A549 (cell line): ENCODE results near the gene IFT88. TPM values are rescaled to one million over a fixed set of nuclear protein-coding genes. Genes with fewer than 3 reads are reported as not detected.

Experiments
- ATAC-seq, 2 experiments: fragments of 200-7000 bp in 1 of 2; fragments of >200 bp in 1 of 2; cut with Nextera tagmentation in 1 of 2; cut with Tn5 transposase in 1 of 2; 3 replicates each; pipeline versions ENCODE4 v1.8.0 to v1.9.1; 2018 to 2020; ENCODE audit warnings: mild to moderate bottlenecking in 1 of 2, moderate library complexity in 1 of 2
- CTCF ChIA-PET: fragments of 300-600 bp; sonication (Branson Sonifier 250); formaldehyde crosslinking; extraction: SDS; loops from one replicate; lab custom pipeline; 2021; ENCODE audit warnings: antibody characterized with exemption, inconsistent platforms; lab: Yijun Ruan, JAX
- POLR2A ChIA-PET: fragments of 350-600 bp; formaldehyde crosslinking; extraction: SDS; loops from one replicate; lab custom pipeline; 2021; ENCODE audit warnings: antibody characterized with exemption, inconsistent platforms; lab: Yijun Ruan, JAX
- DNase-seq, 2 experiments: peaks; one replicate each; pipeline versions ENCODE4 v3.0.0 to v3.0.0-alpha.2; 2011 to 2016; ENCODE audit warnings: low read depth in 1 of 2, low spot score in 1 of 2
- FAIRE-seq: peaks from 2 replicates; lab custom pipeline; 2011; peaks lifted over from hg19 to GRCh38; lab: Jason Lieb, UNC
- H3K27ac ChIP-seq, 2 experiments: fragments of >200 bp; sonication (Bioruptor Twin); formaldehyde crosslinking; 3 replicates each; pipeline ENCODE4 v1.5.1; 2016 to 2017
- H3K4me1 ChIP-seq: fragments of >200 bp; sonication (Bioruptor Twin); formaldehyde crosslinking; 3 replicates; pipeline ENCODE4 v1.6.1; 2016
- H3K4me2 ChIP-seq: fragments of >200 bp; sonication (Bioruptor Twin); formaldehyde crosslinking; 3 replicates; pipeline ENCODE4 v1.6.1; 2016
- H3K4me3 ChIP-seq: fragments of >200 bp; sonication (Bioruptor Twin); formaldehyde crosslinking; 3 replicates; pipeline ENCODE4 v1.5.1; 2016
- H3K9me3 ChIP-seq: fragments of >200 bp; sonication (Bioruptor Twin); formaldehyde crosslinking; 3 replicates; pipeline ENCODE4 v1.6.1; 2016
- ATOH8 ChIP-seq: fragments of 250-450 bp; sonication (Bioruptor Pico); IDR thresholded peaks from 2 replicates; pipeline ENCODE4 v1.5.0; 2020; ENCODE audit warnings: low read depth, mild to moderate bottlenecking, moderate library complexity
- BCL3 ChIP-seq: fragments of >200 bp; sonication (Bioruptor Twin); formaldehyde crosslinking; IDR thresholded peaks from 3 replicates; pipeline ENCODE4 v1.6.1; 2016
- CBX2 ChIP-seq: fragments of 200-600 bp; sonication (generic); IDR thresholded peaks from 2 replicates; pipeline ENCODE4 v1.6.1; 2016; ENCODE audit warnings: low read depth, mild to moderate bottlenecking, borderline replicate concordance
- CHD2 ChIP-seq: fragments of 150-350 bp; IDR thresholded peaks from 2 replicates; pipeline ENCODE4 v1.6.1; 2014; ENCODE audit warnings: low read length; ENCODE audit not compliant: partially characterized antibody
- CTCF ChIP-seq: fragments of >200 bp; sonication (Bioruptor Twin); formaldehyde crosslinking; IDR thresholded peaks from 3 replicates; pipeline ENCODE4 v1.5.1; 2016
- E2F6 ChIP-seq: IDR thresholded peaks from 2 replicates; pipeline ENCODE4 v1.6.1; 2012; ENCODE audit warnings: low read depth, borderline replicate concordance
- EHF ChIP-seq: fragments of 250-450 bp; sonication (Bioruptor Pico); IDR thresholded peaks from 2 replicates; pipeline ENCODE4 v1.5.0; 2020; ENCODE audit warnings: mild to moderate bottlenecking
- EP300 ChIP-seq, 2 experiments: fragments of >200 bp; sonication (Bioruptor Twin); formaldehyde crosslinking; IDR thresholded peaks; 2 replicates in 1 of 2; 3 replicates in 1 of 2; pipeline ENCODE4 v1.6.1; 2016 to 2017
- FOSL2 ChIP-seq, 2 experiments: fragments of 450-650 bp in 1 of 2; fragments of >200 bp in 1 of 2; sonication (Bioruptor Twin) in 1 of 2; formaldehyde crosslinking; IDR thresholded peaks; 2 replicates each; pipeline versions ENCODE4 v1.5.0 to v1.6.1; 2016 to 2020; ENCODE audit warnings: mild to moderate bottlenecking in 1 of 2, moderate library complexity in 1 of 2
- FOXS1 ChIP-seq: fragments of 250-450 bp; sonication (Bioruptor Pico); IDR thresholded peaks from 2 replicates; pipeline ENCODE4 v1.5.0; 2020; ENCODE audit warnings: mild to moderate bottlenecking, moderate library complexity
- HEYL ChIP-seq: fragments of 250-450 bp; sonication (Bioruptor Pico); IDR thresholded peaks from 2 replicates; pipeline ENCODE4 v1.8.0; 2021; ENCODE audit warnings: mild to moderate bottlenecking, moderate library complexity
- HMGXB4 ChIP-seq: fragments of 250-450 bp; sonication (Bioruptor Pico); IDR thresholded peaks from 2 replicates; pipeline ENCODE4 v1.5.0; 2021; ENCODE audit warnings: mild to moderate bottlenecking, moderate library complexity, borderline replicate concordance
- JUN ChIP-seq, 2 experiments: fragments of >200 bp; sonication (Bioruptor Twin); formaldehyde crosslinking; IDR thresholded peaks; 2 replicates in 1 of 2; 3 replicates in 1 of 2; pipeline ENCODE4 v1.6.1; 2016 to 2017
- KDM1A ChIP-seq: fragments of 200-600 bp; sonication (generic); IDR thresholded peaks from 2 replicates; pipeline ENCODE4 v1.6.1; 2016; ENCODE audit warnings: low read depth, mild to moderate bottlenecking
- MAFK ChIP-seq: fragments of 450-650 bp; IDR thresholded peaks from 2 replicates; pipeline ENCODE4 v1.6.1; 2014; ENCODE audit not compliant: partially characterized antibody
- MAZ ChIP-seq: fragments of 150-350 bp; IDR thresholded peaks from 2 replicates; pipeline ENCODE4 v1.6.1; 2014; ENCODE audit warnings: antibody characterized with exemption, low read depth, low read length, borderline replicate concordance
- NR3C1 ChIP-seq: fragments of >200 bp; sonication (Bioruptor Twin); formaldehyde crosslinking; IDR thresholded peaks from 3 replicates; pipeline ENCODE4 v1.6.1; 2017
- POLR2A ChIP-seq: IDR thresholded peaks from 2 replicates; pipeline ENCODE4 v1.6.1; 2012; ENCODE audit warnings: mild to moderate bottlenecking, low read length
- POLR2AphosphoS2 ChIP-seq: conservative IDR thresholded peaks from 2 replicates; pipeline ENCODE4 v1.6.1; 2012; ENCODE audit warnings: low read length, improper control_type of control experiment, inconsistent platforms
- RCOR1 ChIP-seq: fragments of 150-350 bp; IDR thresholded peaks from 2 replicates; pipeline ENCODE4 v1.6.1; 2014; ENCODE audit warnings: antibody characterized with exemption, low read length, low read depth
- RNF2 ChIP-seq: fragments of 200-600 bp; sonication (generic); IDR thresholded peaks from 2 replicates; pipeline ENCODE4 v1.6.1; 2016; ENCODE audit warnings: low read depth, mild to moderate bottlenecking, antibody characterized with exemption, moderate library complexity, borderline replicate concordance
- SREBF2 ChIP-seq: fragments of 450-650 bp; IDR thresholded peaks from 2 replicates; pipeline ENCODE4 v1.6.1; 2014; ENCODE audit warnings: mild to moderate bottlenecking, moderate library complexity
- ZFP36 ChIP-seq: fragments of 450-650 bp; IDR thresholded peaks from 2 replicates; pipeline ENCODE4 v1.6.1; 2014; ENCODE audit warnings: borderline replicate concordance; ENCODE audit not compliant: partially characterized antibody
- WGBS: methylation state at CpG from one replicate; pipeline ENCODE4 v1.1.6; 2017; ENCODE audit errors: missing lambda C conversion rate; 5-methylcytosine and 5-hydroxymethylcytosine counted together
- polyA plus RNA-seq, 4 experiments: library from polyadenylated mRNA; depleted of rRNA in 3 of 4; stranded (reverse); fragments of >200 nt; fragmentation: RNase III in 1 of 4; extraction: RNeasy Plus Mini Kit Qiagen cat#74134 plus additional on column Dnase treatment in 1 of 4; gene quantifications; 2 replicates in 3 of 4; 3 replicates in 1 of 4; pipeline ENCODE4 v1.2.3, GENCODE V29; 2011 to 2017

The IFT88 gene
- polyA plus RNA-seq, 2 of the 4 experiments (the other 2 are of a cell fraction) = 13.2 to 19.1 TPM

GRCh38 chr13:20718958-20719566 lies 152.1 kb downstream of the IFT88 start (continued):
- TF ChIP-seq CTCF = no peak
- TF ChIP-seq FOSL2 (IDR thresholded peaks at IDR 0.05) = no peak
- TF ChIP-seq FOSL2 (CRISPR knock-in tag; IDR thresholded peaks at IDR 0.05) = no peak
- no peak for TF ChIP-seq CBX2
- no peak for TF ChIP-seq FOXS1 (CRISPR knock-in tag)
- TF ChIP-seq MAZ = no peak
- TF ChIP-seq, all 56 proteins: peak for 0

- Histone ChIP-seq H3K27ac (no peak overlapping the region), H3K9me3 (no peaks in the 10 kb centered on the region), H3K4me1 (no peaks in the 10 kb centered on the region), H3K4me3 (no peak overlapping the region), H3K4me2 (no peak overlapping the region)
- TF ChIP-seq CHD2 (no peak), NR3C1 (no peak), RNF2 (no peak), MAFK (no peak), ZFP36 (no peak), POLR2AphosphoS2 (no peak), ATOH8 (no peak), SREBF2 (no peak), KDM1A (no peak), JUN (IDR thresholded peaks at IDR 0.05) (no peak), RCOR1 (no peak), MAZ (no peak), EHF (no peak), BCL3 (no peak), CTCF (no peak), POLR2A (no peak), HEYL (CRISPR knock-in tag) (no peak), E2F6 (no peak), EP300 (IDR thresholded peaks at IDR 0.05) (no peak), HMGXB4 (CRISPR knock-in tag) (no peak)
- 60% methylated on average over 13 of the region's 13 CpGs for WGBS
- POLR2A ChIA-PET = no interaction called here
- DNase-seq (no peak), FAIRE-seq (no peak), ATAC-seq (no peak)
- CTCF ChIA-PET = no interaction called here
These were observed 152.8 kb downstream of the IFT88 start for GRCh38 chr13:20719783-20720182.
